K562 (cell line): ENCODE data around the gene FAM83D. TPM values are rescaled to one million over a fixed set of nuclear protein-coding genes. Genes with fewer than 3 reads are reported as not detected.

Source experiments
- ELF4 ChIP-seq: fragments of 450-650 bp; formaldehyde crosslinking; IDR thresholded peaks from 2 replicates; pipeline ENCODE4 v1.4.0; 2022; ENCODE audit warnings: missing genetic modification characterization
- FOXK1 ChIP-seq: sonication (generic); formaldehyde crosslinking; IDR thresholded peaks from 2 replicates; pipeline ENCODE4 v1.8.0; 2022; ENCODE audit warnings: missing genetic modification reagents, mild to moderate bottlenecking, borderline replicate concordance
- KLF10 ChIP-seq: fragments of 250-450 bp; sonication (Bioruptor Pico); IDR thresholded peaks from 2 replicates; pipeline ENCODE4 v1.6.1; 2021; ENCODE audit warnings: matching md5 sums
- MCM5 ChIP-seq: fragments of 450-650 bp; IDR thresholded peaks from 2 replicates; pipeline ENCODE4 v1.6.1; 2016; ENCODE audit warnings: low read depth
- NR4A1 ChIP-seq, 2 experiments: fragments of 250-450 bp in 1 of 2; fragments of 450-650 bp in 1 of 2; sonication (Bioruptor Pico) in 1 of 2; IDR thresholded peaks; 2 replicates each; pipeline versions ENCODE4 v1.4.0 to v1.6.1; 2016 to 2020; ENCODE audit warnings: mild to moderate bottlenecking in 2 of 2, missing compliant biosample characterization in 1 of 2, missing genetic modification characterization in 1 of 2, moderate library complexity in 1 of 2
- RBBP5 ChIP-seq: fragments of 200-600 bp; sonication (generic); IDR thresholded peaks from 2 replicates; pipeline ENCODE4 v1.6.1; 2012; ENCODE audit warnings: borderline replicate concordance, mild to moderate bottlenecking, low read length, control low read depth, inconsistent platforms; ENCODE audit not compliant: insufficient read depth, poor library complexity, severe bottlenecking
- RBM22 ChIP-seq: fragments of 200-400 bp; formaldehyde crosslinking; IDR thresholded peaks from 2 replicates; pipeline ENCODE4 v1.6.1; 2018; ENCODE audit warnings: low read length, low read depth; ENCODE audit not compliant: poor library complexity, severe bottlenecking
- TCF7 ChIP-seq: sonication (generic); IDR thresholded peaks from 2 replicates; pipeline ENCODE4 v1.6.1; 2016; ENCODE audit warnings: antibody characterized with exemption, borderline replicate concordance
- ZFPM2 ChIP-seq: fragments of 250-450 bp; sonication (Bioruptor Pico); IDR thresholded peaks from 2 replicates; pipeline ENCODE4 v1.5.1; 2022; ENCODE audit warnings: mild to moderate bottlenecking
- ZNF12 ChIP-seq: sonication (generic); formaldehyde crosslinking; IDR thresholded peaks from 2 replicates; pipeline ENCODE4 v1.4.0; 2020; ENCODE audit warnings: mild to moderate bottlenecking, missing genetic modification reagents
- ZNF165 ChIP-seq: fragments of 250-450 bp; sonication (Bioruptor Pico); IDR thresholded peaks from 2 replicates; pipeline ENCODE4 v1.4.0; 2020; ENCODE audit warnings: borderline replicate concordance
- ZNF232 ChIP-seq: sonication (generic); formaldehyde crosslinking; IDR thresholded peaks from 2 replicates; pipeline ENCODE4 v1.8.0; 2022; ENCODE audit warnings: mild to moderate bottlenecking, missing genetic modification reagents
- ZNF436 ChIP-seq: fragments of 250-450, 450-650 bp; sonication (Bioruptor Pico); formaldehyde crosslinking; IDR thresholded peaks from 2 replicates; pipeline ENCODE4 v1.7.0; 2020; ENCODE audit warnings: mild to moderate bottlenecking
- ZNF507 ChIP-seq: conservative IDR thresholded peaks from 2 replicates; pipeline ENCODE4 v1.6.1; 2017; ENCODE audit warnings: missing genetic modification characterization, missing compliant biosample characterization
- polyA plus RNA-seq, 8 experiments: library from polyadenylated mRNA; depleted of rRNA in 4 of 8; stranded (reverse) in 5 of 8; unstranded in 3 of 8; fragments of >200 nt; fragmentation: Nextera tagmentation in 2 of 8; fragmentation: Illumina TruSeq in 1 of 8; extraction: Ambion mirVana in 2 of 8; extraction: Trizol in 1 of 8; gene quantifications; 2 replicates each; pipeline versions ENCODE4 v1.2.1 to v1.2.3, GENCODE V29; 2011 to 2014; ENCODE audit warnings: inconsistent platforms in 1 of 8, missing spikeins in 1 of 8
- total RNA-seq, 7 experiments: library from RNA; depleted of rRNA in 6 of 7; stranded (reverse); fragments of >200 nt in 6 of 7; fragmentation: Illumina TruSeq in 2 of 7; extraction: Trizol in 2 of 7; gene quantifications; 2 replicates each; pipeline versions ENCODE4 v1.2.1 to v1.2.3, GENCODE V29; 2011 to 2021; ENCODE audit warnings: low replicate concordance in 1 of 7
- TF ChIP-seq, protein P1 (sequence below): sonication (generic); formaldehyde crosslinking; IDR thresholded peaks from 2 replicates; pipeline ENCODE4 v1.8.1; 2023; ENCODE audit warnings: missing genetic modification reagents, mild to moderate bottlenecking, borderline replicate concordance
- TF ChIP-seq, protein P2 (sequence below), 2 experiments: IDR thresholded peaks in 1 of 2; conservative IDR thresholded peaks in 1 of 2; 2 replicates each; pipeline ENCODE4 v1.6.1; 2016; ENCODE audit warnings: low read depth in 2 of 2, mild to moderate bottlenecking in 1 of 2, missing compliant biosample characterization in 1 of 2, missing genetic modification characterization in 1 of 2, moderate library complexity in 1 of 2
- TF ChIP-seq, protein P3 (sequence below): sonication (generic); formaldehyde crosslinking; IDR thresholded peaks from 2 replicates; pipeline ENCODE4 v1.8.1; 2023; ENCODE audit warnings: mild to moderate bottlenecking, missing genetic modification reagents

The FAM83D gene
- total and polyA plus RNA-seq, 9 of the 15 experiments (the other 6 are each of a cell fraction or from before 2014, with no cell fraction given), result 8.2 to 66.1 (median 43.5) TPM

DNA sequence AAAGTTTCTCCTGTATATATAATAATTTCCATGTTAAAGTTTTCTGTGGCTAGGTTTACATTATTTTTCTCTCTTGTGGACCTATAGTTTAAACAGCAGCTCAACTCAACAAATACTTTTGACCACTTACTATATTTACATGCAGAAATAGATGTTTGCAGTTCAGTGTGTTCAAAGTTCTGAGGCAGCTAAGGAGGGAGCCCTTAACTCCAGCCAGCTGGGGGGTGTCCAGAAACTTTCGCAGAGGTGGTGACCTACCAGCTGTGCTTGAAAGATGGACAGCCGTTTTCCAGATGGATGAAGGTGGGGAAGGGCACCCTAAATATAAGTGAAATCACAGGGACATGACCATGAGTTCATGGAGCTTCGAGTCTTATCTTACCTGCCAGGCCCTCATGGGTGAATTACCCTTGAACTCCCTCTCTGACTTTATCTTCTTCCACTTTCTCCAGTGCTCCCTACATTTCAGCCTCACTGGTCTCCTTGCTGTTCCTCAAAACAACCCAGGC is 69.4 kb downstream of the FAM83D start (continued):
- TF ChIP-seq, protein P1, sequence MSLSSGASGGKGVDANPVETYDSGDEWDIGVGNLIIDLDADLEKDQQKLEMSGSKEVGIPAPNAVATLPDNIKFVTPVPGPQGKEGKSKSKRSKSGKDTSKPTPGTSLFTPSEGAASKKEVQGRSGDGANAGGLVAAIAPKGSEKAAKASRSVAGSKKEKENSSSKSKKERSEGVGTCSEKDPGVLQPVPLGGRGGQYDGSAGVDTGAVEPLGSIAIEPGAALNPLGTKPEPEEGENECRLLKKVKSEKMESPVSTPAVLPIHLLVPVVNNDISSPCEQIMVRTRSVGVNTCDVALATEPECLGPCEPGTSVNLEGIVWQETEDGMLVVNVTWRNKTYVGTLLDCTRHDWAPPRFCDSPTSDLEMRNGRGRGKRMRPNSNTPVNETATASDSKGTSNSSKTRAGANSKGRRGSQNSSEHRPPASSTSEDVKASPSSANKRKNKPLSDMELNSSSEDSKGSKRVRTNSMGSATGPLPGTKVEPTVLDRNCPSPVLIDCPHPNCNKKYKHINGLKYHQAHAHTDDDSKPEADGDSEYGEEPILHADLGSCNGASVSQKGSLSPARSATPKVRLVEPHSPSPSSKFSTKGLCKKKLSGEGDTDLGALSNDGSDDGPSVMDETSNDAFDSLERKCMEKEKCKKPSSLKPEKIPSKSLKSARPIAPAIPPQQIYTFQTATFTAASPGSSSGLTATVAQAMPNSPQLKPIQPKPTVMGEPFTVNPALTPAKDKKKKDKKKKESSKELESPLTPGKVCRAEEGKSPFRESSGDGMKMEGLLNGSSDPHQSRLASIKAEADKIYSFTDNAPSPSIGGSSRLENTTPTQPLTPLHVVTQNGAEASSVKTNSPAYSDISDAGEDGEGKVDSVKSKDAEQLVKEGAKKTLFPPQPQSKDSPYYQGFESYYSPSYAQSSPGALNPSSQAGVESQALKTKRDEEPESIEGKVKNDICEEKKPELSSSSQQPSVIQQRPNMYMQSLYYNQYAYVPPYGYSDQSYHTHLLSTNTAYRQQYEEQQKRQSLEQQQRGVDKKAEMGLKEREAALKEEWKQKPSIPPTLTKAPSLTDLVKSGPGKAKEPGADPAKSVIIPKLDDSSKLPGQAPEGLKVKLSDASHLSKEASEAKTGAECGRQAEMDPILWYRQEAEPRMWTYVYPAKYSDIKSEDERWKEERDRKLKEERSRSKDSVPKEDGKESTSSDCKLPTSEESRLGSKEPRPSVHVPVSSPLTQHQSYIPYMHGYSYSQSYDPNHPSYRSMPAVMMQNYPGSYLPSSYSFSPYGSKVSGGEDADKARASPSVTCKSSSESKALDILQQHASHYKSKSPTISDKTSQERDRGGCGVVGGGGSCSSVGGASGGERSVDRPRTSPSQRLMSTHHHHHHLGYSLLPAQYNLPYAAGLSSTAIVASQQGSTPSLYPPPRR (CRISPR knock-in tag), result no peak
- TF ChIP-seq ELF4, result no peak
- TF ChIP-seq ZNF232 (CRISPR knock-in tag), result no peak
- TF ChIP-seq, protein P2, sequence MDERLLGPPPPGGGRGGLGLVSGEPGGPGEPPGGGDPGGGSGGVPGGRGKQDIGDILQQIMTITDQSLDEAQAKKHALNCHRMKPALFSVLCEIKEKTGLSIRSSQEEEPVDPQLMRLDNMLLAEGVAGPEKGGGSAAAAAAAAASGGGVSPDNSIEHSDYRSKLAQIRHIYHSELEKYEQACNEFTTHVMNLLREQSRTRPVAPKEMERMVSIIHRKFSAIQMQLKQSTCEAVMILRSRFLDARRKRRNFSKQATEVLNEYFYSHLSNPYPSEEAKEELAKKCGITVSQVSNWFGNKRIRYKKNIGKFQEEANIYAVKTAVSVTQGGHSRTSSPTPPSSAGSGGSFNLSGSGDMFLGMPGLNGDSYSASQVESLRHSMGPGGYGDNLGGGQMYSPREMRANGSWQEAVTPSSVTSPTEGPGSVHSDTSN (CRISPR knock-in tag; IDR thresholded peaks at IDR 0.05; ENCODE audit: low read depth), result no peak
- TF ChIP-seq, protein P2 (tag; conservative IDR thresholded peaks at IDR 0.05; ENCODE audit: low read depth), result no peak
- TF ChIP-seq ZNF165 (CRISPR knock-in tag), result no peak
- TF ChIP-seq ZNF436 (CRISPR knock-in tag), result no peak
- TF ChIP-seq NR4A1 (CRISPR knock-in tag; IDR thresholded peaks at IDR 0.05), result no peak
- TF ChIP-seq NR4A1 (tag; IDR thresholded peaks at IDR 0.05), result no peak
- no peak for TF ChIP-seq RBM22
- TF ChIP-seq RBBP5, result no peak
- TF ChIP-seq TCF7, result no peak
- TF ChIP-seq FOXK1, result no peak
- TF ChIP-seq KLF10 (CRISPR knock-in tag), result no peak
- TF ChIP-seq MCM5, result no peak
- TF ChIP-seq, protein P3, sequence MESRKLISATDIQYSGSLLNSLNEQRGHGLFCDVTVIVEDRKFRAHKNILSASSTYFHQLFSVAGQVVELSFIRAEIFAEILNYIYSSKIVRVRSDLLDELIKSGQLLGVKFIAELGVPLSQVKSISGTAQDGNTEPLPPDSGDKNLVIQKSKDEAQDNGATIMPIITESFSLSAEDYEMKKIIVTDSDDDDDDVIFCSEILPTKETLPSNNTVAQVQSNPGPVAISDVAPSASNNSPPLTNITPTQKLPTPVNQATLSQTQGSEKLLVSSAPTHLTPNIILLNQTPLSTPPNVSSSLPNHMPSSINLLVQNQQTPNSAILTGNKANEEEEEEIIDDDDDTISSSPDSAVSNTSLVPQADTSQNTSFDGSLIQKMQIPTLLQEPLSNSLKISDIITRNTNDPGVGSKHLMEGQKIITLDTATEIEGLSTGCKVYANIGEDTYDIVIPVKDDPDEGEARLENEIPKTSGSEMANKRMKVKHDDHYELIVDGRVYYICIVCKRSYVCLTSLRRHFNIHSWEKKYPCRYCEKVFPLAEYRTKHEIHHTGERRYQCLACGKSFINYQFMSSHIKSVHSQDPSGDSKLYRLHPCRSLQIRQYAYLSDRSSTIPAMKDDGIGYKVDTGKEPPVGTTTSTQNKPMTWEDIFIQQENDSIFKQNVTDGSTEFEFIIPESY (CRISPR knock-in tag), result no peak
- TF ChIP-seq ZNF507, result no peak
- no peak for TF ChIP-seq ZNF12 (CRISPR knock-in tag)
- no peak for TF ChIP-seq ZFPM2 (CRISPR knock-in tag)
